Measurements from ENCODE around the gene LKAAEAR1.
"Not testable (repeated sequence)": the region's sequence is repeated elsewhere in the genome, so short reads cannot be mapped to it uniquely, and the experiment has no call there.

The LKAAEAR1 gene

DNA sequence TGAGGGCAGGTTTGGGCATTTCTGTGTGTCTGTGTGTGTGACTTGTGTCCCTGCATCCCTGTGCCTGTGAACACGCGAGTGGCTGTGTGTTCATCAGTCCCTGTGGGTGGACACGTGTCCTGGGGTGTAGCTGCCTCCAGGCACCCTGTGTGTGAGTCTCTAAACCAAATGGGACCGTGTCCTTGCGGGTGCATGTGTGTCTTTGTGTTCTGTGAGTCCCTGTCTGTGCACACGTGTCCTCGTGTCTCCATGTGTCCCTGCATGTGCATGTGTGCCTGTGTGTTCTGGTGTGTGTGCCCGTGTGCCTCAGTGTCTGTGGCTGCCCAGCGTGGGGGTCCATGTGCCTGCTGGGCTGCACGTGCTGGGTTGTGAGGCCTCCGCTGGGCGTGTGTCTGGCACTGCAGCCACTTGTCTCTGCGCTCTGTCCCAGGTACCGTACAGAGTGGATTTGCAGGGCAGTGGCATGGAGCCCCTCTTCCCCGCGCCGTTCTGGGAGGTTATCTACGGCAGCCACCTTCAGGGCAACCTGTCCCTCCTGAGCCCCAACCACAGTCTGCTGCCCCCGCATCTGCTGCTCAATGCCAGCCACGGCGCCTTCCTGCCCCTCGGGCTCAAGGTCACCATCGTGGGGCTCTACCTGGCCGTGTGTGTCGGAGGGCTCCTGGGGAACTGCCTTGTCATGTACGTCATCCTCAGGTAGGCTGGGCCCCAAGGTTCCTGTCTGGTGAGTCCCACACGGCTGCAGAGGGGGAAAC lies 8.2 kb upstream of the LKAAEAR1 start:
- H3K4me1 Mint-ChIP-seq = peaks cover 6% of the 10 kb centered on the region
- H3K9me3 Mint-ChIP-seq = no peaks in the 10 kb centered on the region
- peak; percentile 12 for ATAC-seq
- no peak overlapping the region for H3K4me3 Mint-ChIP-seq
- DNase-seq (ENCODE audit: low spot score in 2 of 2) = no peak
- no peak overlapping the region for H3K27ac Mint-ChIP-seq
- no peaks in the 10 kb centered on the region for H3K36me3 Mint-ChIP-seq

DNA sequence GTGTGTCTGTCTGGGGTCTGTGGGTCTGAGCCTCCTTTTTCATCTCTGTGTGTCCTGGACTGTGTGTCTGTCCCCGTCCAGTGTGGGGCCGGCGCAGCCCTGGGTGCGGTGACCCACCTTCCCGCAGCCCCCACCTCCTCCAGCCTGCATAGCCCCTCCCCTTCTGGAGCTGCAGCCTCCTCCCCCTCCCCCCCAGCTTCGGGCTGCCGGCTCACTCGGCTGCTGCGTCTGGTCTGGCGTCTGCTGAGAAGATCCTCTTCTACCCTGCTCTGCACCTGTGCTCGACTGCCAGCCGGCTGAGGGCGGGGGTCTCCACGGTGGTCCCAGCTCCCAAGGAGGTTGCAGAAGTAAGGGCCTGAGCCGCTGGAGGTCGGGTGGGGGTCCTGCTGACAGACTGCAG lies 7.6 kb upstream of the LKAAEAR1 start:
- Mint-ChIP-seq H3K36me3 (no peaks in the 10 kb centered on the region), H3K4me3 (no peak overlapping the region), H3K9me3 (no peaks in the 10 kb centered on the region), H3K27ac (no peak overlapping the region), H3K4me1 (peaks cover 6% of the 10 kb centered on the region)
- ATAC-seq (peak; percentile 15), DNase-seq (ENCODE audit: low spot score in 2 of 2) (no peak)

DNA sequence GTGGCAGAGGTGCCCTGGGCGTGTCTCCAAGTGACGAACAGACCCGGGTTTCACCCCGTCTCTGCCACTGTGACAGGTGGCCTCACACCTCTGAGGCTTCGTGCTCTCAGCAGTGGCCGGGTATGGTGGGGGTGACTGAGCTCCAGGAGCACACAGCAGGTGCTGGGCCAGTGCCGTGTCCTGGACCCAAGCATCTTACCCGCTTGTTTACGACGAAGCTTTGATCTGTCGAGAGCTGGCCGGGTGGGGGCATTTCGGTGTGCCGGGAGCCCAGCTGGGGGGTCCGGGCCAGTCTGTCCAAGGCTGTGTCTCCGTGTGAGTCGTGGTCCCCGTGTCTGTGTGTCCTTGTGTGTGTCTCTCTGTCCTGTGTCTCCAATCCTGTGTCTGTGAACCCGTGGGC lies 7.1 kb upstream of the LKAAEAR1 start:
- Mint-ChIP-seq H3K4me1 (peaks cover 6% of the 10 kb centered on the region), H3K27ac (no peak overlapping the region), H3K36me3 (no peaks in the 10 kb centered on the region), H3K4me3 (no peak overlapping the region), H3K9me3 (no peaks in the 10 kb centered on the region)
- peak; percentile 9 for ATAC-seq
- DNase-seq (ENCODE audit: low spot score in 2 of 2) = no peak

DNA sequence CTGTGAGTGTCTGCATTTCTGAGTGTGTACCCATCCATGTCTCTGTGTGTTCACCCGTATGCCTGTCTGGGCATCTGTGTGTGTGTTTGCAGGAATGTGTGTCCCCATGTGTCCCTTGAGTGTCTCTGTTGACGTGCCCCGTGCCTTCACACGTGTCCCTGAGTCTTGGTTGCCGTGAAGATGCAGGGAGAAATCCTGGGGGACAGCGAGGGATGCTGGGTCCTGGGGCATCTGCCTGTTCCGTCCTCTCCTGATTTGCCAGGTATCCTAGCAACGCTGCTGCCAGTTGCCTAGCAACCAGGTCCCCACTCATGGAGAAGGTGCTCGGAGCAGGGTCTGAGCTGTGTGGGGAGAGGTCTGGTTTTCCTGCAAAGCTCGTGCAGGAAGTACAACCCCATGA lies 6.0 kb upstream of the LKAAEAR1 start:
- peaks cover 6% of the 10 kb centered on the region for H3K4me1 Mint-ChIP-seq
- ATAC-seq (no peak), DNase-seq (ENCODE audit: low spot score in 2 of 2) (no peak)
- H3K36me3 Mint-ChIP-seq = no peaks in the 10 kb centered on the region
- H3K4me3 Mint-ChIP-seq = no peak overlapping the region
- no peak overlapping the region for H3K27ac Mint-ChIP-seq
- no peaks in the 10 kb centered on the region for H3K9me3 Mint-ChIP-seq

DNA sequence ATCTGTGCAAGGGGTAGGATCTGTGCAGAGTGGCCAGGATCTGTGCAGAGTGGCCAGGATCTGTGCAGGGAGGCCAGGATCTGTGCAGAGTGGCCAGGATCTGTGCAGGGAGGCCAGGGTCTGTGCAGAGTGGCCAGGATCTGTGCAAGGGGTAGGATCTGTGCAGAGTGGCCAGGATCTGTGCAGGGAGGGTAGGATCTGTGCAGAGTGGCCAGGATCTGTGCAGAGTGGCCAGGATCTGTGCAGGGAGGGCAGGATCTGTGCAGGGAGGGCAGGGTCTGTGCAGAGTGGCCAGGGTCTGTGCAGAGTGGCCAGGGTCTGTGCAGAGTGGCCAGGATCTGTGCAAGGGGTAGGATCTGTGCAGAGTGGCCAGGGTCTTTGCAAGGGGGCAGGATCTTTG lies 4.4 kb upstream of the LKAAEAR1 start:
- not testable (repeated sequence) for H3K9me3 Mint-ChIP-seq

GRCh38 chr20:64087226-64087825 lies 3.1 kb upstream of the LKAAEAR1 start:
- H3K36me3 Mint-ChIP-seq = not testable (repeated sequence)

More for the DNA sequence above, 4.4 kb upstream of the LKAAEAR1 start:
- ATAC-seq; H3K27ac Mint-ChIP-seq; H3K4me3 Mint-ChIP-seq; H3K36me3 Mint-ChIP-seq; DNase-seq (ENCODE audit: low spot score in 2 of 2): not testable (repeated sequence)
- H3K4me1 Mint-ChIP-seq = peaks cover 14% of the 10 kb centered on the region

DNA sequence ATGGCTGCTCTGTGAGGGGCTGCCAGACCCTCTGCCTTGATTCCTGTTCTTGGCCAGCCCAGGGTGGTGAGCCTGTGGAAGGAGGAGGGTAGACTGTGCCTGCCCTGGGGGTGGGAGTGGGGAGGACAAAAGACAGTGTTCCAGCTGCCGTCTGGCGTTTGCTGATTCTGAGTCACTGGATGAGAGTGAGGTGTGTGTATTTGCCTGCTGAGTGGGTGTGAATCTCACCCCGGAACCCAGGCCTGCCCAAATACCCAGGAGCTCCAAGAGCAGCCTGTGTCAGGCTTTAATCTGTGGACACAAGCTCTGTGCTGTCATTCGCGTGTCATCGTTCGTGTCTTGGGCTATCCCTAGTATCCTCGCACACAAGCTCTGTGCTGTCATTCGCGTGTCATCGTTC lies 2.6 kb upstream of the LKAAEAR1 start:
- Mint-ChIP-seq H3K27ac (no peak overlapping the region), H3K4me1 (peaks cover 23% of the 10 kb centered on the region), H3K4me3 (no peak overlapping the region), H3K36me3 (no peaks in the 10 kb centered on the region), H3K9me3 (no peaks in the 10 kb centered on the region)
- ATAC-seq (no peak), DNase-seq (ENCODE audit: low spot score in 2 of 2) (no peak)

More at GRCh38 chr20:64087226-64087825, 3.1 kb upstream of the LKAAEAR1 start:
- H3K4me3 Mint-ChIP-seq; H3K27ac Mint-ChIP-seq; DNase-seq (ENCODE audit: low spot score in 2 of 2); H3K9me3 Mint-ChIP-seq; ATAC-seq: not testable (repeated sequence)
- H3K4me1 Mint-ChIP-seq = peaks cover 21% of the 10 kb centered on the region

DNA sequence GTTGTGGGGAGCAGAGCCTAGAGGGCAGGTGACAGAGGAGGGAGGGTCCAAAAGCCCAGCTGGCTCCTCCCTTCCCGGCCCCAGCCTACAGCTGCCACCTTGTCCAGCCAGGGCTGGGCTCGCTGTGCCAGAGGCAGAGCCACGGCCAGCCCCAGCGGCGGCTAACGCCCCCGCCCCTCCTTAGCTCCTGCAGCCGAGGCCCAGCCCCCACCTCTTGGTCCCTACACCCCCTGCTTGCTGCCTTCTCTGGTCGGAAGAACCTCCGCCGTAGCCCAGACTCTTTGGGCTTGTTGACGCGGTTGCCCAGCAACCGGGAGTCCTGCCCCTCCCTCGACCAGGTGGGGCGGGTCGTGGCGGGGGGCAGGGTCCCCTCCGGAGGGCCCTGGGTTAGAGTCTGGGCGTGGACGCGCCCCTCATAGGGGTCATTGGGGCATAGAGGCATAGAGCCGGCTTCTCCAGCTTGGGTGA lies 521 bp upstream of the LKAAEAR1 start:
- Mint-ChIP-seq H3K4me3 (peak overlapping the region; percentile 79), H3K9me3 (no peaks in the 10 kb centered on the region), H3K36me3 (no peaks in the 10 kb centered on the region), H3K4me1 (peaks cover 32% of the 10 kb centered on the region), H3K27ac (no peak overlapping the region)
- no peak for ATAC-seq
- no peak for DNase-seq (ENCODE audit: low spot score in 2 of 2)

GRCh38 chr20:64083378-64083803 lies 807 bp downstream of the LKAAEAR1 start:
- peak; percentile 66 for ATAC-seq
- H3K9me3 Mint-ChIP-seq = no peaks in the 10 kb centered on the region
- peaks cover 39% of the 10 kb centered on the region for H3K4me1 Mint-ChIP-seq
- no peaks in the 10 kb centered on the region for H3K36me3 Mint-ChIP-seq
- H3K27ac Mint-ChIP-seq = peak overlapping the region; percentile 54
- DNase-seq (ENCODE audit: low spot score in 2 of 2) = peak; percentile 59 to 78
- H3K4me3 Mint-ChIP-seq = peak overlapping the region; percentile 78

DNA sequence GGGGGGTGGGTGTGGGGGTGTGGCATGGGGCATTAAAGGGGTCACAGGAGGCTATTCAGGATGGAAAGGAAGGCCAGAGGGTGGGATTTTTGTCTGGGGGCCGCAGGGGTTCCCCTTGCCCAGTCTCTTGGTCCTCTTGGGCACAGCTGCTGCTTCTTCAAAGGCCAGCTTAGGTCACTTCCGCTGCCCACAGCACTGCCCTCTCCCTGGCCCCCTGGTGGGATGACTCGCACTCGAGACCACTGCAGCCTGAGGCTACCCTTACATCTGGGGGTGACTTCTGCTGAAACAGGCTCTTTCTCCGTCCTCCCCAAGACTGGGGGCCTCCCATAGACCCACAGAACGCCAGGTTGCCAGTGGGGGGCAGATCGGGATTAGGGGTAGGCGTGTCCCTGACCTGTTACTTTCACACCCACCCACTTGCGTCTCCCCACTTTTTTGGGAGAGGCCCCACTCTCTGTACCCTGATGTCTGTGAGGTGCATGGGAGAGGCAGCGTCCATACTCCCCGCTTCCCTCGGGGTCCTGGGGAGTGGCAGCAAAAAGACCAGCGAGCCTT lies 1.3 kb downstream of the LKAAEAR1 start:
- Mint-ChIP-seq H3K27ac (peak overlapping the region; percentile 54), H3K4me1 (peaks cover 44% of the 10 kb centered on the region), H3K36me3 (peaks cover 2% of the 10 kb centered on the region), H3K9me3 (no peaks in the 10 kb centered on the region), H3K4me3 (peak overlapping the region; percentile 78)
- ATAC-seq (no peak), DNase-seq (ENCODE audit: low spot score in 2 of 2) (no peak)

- DNase-seq (ENCODE audit: low spot score in 2 of 2) = no peak
- peaks cover 51% of the 10 kb centered on the region for H3K4me1 Mint-ChIP-seq
- H3K27ac Mint-ChIP-seq = no peak overlapping the region
- H3K4me3 Mint-ChIP-seq = peak overlapping the region; percentile 78
- H3K36me3 Mint-ChIP-seq = peaks cover 5% of the 10 kb centered on the region
- no peak for ATAC-seq
- H3K9me3 Mint-ChIP-seq = no peaks in the 10 kb centered on the region
These were observed 2.0 kb downstream of the LKAAEAR1 start for GRCh38 chr20:64082126-64082731.

- H3K4me1 Mint-ChIP-seq = peaks cover 56% of the 10 kb centered on the region
- peak overlapping the region; percentile 78 for H3K4me3 Mint-ChIP-seq
- no peaks in the 10 kb centered on the region for H3K9me3 Mint-ChIP-seq
- ATAC-seq = no peak
- peaks cover 5% of the 10 kb centered on the region for H3K36me3 Mint-ChIP-seq
- H3K27ac Mint-ChIP-seq = no peak overlapping the region
- no peak for DNase-seq (ENCODE audit: low spot score in 2 of 2)
These were observed 2.6 kb downstream of the LKAAEAR1 start for GRCh38 chr20:64081624-64081964.

DNA sequence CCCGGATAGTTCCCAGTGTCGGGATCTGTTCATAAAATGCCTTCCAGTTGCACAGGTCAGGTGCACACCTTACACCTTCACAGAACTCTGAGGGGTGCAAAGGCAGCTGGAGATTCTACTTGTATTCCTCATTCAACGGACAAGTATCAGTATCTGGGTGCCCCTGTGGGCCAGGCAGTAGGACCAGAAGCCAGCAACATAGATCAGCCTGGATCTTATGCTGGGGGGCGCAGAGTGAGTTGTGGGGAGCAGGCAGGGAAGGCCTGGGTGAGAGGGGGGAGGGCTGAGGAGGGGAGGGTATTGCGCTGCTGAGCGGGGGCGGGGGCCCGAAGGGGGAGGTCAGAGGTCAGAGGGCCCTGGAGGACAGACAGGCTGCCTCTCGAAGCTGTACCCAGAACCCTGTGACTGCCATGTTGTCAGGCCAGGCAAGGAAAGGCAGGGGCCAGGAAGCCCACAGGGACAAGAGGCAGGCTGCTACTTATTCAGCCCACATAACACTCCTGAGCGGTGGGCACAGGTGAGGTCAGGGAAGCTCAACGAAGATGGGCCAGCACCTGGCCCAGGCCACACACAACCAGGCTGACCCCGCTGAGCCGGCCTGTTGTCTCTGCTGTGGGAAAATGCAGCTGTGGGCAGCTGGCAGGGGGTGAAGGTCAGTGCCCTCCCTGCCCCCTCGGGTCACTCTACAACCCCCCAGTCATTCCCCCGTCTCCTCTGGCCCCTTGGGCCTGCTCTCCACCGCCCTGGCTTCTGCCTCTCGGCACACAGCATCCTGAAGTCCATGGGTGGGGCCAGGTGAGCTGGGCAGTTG lies 3.2 kb downstream of the LKAAEAR1 start:
- Mint-ChIP-seq H3K27ac (peak overlapping the region; percentile 37), H3K9me3 (no peaks in the 10 kb centered on the region), H3K4me1 (peaks cover 56% of the 10 kb centered on the region), H3K4me3 (peak overlapping the region; percentile 78), H3K36me3 (peaks cover 6% of the 10 kb centered on the region)
- DNase-seq (ENCODE audit: low spot score in 2 of 2) (no peak), ATAC-seq (no peak)

GRCh38 chr20:64080013-64080812 lies 4.0 kb downstream of the LKAAEAR1 start, which contains the start of gene OPRL1:
TSS of gene OPRL1 (plus strand) at chr20:64080082. CDS start at chr20:64092721, 12,639 bp downstream.
- peak within 1 kb of the TSS; percentile 91 for H3K4me3 Mint-ChIP-seq
- H3K4me1 Mint-ChIP-seq = peaks cover 56% of the 10 kb centered on the region
- H3K9me3 Mint-ChIP-seq = no peaks in the 10 kb centered on the region
- H3K36me3 Mint-ChIP-seq = peaks cover 14% of the 10 kb centered on the region
- peak within 1 kb of the TSS; percentile 92 for H3K27ac Mint-ChIP-seq
- peak; percentile 57 for ATAC-seq
- peak in 1 of 2 donors; percentile 77 for DNase-seq (ENCODE audit: low spot score in 2 of 2)

Measured in stimulated activated effector memory CD8-positive, alpha-beta T cell treated with anti-CD3 and anti-CD28 coated beads, Interleukin-12 subunit alpha, Interleukin-12 subunit beta, amount 100 ng/mL, for 72 hours (primary cell).